Measurements from ENCODE around the gene ILK.

DNA sequence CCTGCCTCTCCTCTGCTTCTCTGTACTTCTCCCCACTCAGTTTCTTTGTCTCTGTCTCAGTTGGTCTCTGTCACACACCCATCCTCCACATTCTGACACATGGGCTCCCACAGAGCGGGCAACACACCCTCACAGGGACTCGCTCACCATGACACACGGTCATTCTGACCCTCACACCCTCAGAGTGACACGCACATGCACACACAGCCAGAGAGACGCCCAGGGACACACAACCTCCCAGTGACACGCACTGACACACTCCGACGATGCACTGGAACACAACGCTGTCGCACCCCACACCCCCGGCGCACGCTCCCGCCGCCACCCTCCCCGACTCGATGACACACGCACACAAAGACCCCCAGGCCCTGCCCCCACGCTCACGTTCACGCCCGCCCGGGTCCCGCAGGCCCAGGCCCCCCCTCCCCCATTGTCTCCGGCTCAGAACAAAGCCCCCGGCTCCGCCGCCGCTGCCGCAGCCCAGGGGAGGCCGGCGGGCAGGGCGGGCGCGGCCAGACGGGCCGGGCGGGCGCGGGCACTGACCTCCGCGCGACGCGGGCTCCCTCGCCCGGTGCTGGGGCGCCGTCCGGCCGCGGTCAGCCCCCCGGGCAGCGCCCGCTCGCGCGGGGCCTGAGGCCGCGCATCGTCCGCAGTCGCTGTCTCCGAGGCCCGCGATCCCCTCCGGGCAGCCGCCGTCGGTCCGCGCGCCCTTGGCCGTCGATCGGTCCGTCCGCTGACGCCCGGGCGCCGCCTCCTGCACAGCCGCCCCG lies 51.6 kb downstream of the ILK start:
- no peak for TF ChIP-seq CTCF (IDR thresholded peaks at IDR 0.05; ENCODE audit: poor library complexity)
- no peak for TF ChIP-seq EZH2phosphoT487 (IDR thresholded peaks at IDR 0.05; ENCODE audit: low read depth, severe bottlenecking, unreplicated experiment)
- no peak for TF ChIP-seq EZH2 (IDR thresholded peaks at IDR 0.05; ENCODE audit: borderline replicate concordance)
